ENCODE data around the gene MT1M. TPM values are rescaled to one million over a fixed set of nuclear protein-coding genes. Genes with fewer than 3 reads are reported as not detected.

MT1M gene
- total RNA-seq (2022; extraction: Qiagen RNA extraction; ENCODE audit: low read depth), result not detected in 5 replicates

DNA sequence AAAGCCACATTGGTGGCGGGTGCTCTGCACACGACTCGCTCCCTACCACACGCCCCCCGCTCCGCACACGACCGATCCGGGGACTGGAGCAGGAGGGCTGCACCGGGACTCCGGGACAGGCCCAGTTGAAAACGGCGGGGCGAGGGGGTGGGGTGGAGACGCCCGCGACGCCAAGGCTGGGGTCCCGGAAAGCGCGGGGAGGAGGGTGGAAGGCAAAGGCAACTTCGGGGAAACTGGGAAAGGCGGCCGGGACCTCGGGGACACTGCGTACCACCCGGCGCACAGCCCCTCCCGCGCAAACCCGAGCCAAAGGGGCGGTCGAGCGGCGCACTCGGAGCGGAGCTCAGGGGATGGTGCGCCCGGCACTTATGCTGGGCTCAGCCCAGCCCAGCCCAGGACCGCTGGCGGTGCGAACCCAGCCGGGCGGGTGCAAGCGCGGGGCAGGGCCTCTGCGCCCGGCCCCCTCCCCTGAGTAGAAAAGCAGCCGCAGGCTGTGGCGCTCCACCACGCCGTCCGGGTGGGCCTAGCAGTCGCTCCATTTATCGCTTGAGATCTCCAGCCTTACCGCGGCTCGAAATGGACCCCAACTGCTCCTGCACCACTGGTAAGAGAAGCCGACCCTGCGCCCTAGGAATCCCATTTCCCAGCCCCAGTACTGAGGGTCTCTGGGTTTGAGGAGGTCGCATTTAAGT, at the start of gene MT1M:
Gene MT1M (plus strand): TSS at position 504 of the 692 bp plus-strand sequence. CDS start 73 bp downstream, at position 577.

GRCh38 chr16:56589141-56590039, 43.1 kb upstream of the MT1M start, which contains the start of gene MT3:
MT3 (plus strand) TSS chr16:56589528; CDS start chr16:56589591, 63 bp downstream.

DNA sequence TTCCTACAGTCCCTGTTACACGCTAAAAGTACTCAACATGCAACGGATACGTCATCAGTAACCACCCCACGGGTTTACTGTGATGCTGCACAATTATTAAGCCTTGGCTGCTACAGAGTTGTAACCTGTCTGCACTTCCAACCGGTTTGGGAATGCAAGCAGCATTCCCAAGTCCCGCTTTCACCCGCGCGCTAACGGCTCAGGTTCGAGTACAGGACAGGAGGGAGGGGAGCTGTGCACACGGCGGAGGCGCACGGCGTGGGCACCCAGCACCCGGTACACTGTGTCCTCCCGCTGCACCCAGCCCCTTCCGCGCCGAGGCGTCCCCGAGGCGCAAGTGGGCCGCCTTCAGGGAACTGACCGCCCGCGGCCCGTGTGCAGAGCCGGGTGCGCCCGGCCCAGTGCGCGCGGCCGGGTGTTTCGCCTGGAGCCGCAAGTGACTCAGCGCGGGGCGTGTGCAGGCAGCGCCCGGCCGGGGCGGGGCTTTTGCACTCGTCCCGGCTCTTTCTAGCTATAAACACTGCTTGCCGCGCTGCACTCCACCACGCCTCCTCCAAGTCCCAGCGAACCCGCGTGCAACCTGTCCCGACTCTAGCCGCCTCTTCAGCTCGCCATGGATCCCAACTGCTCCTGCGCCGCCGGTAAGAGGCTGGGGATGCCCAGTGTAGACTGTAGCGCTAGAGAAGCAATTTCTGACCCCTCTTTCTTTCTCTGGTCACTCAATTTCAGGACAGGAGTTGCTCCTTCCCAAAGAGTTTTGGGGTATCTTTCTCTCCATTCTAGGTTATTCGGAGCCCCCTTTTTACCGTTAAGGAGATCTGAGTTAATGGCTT, 24.2 kb upstream of the MT1M start, which contains the start of gene MT2A:
Gene MT2A (plus strand): TSS at position 542 of the 833 bp plus-strand sequence. CDS start 72 bp downstream, at position 614.

GRCh38 chr16:56625140-56625942, 7.1 kb upstream of the MT1M start, which contains the start of gene MT1E:
MT1E (plus strand) TSS chr16:56625781; CDS start chr16:56625852, 71 bp downstream.

DNA sequence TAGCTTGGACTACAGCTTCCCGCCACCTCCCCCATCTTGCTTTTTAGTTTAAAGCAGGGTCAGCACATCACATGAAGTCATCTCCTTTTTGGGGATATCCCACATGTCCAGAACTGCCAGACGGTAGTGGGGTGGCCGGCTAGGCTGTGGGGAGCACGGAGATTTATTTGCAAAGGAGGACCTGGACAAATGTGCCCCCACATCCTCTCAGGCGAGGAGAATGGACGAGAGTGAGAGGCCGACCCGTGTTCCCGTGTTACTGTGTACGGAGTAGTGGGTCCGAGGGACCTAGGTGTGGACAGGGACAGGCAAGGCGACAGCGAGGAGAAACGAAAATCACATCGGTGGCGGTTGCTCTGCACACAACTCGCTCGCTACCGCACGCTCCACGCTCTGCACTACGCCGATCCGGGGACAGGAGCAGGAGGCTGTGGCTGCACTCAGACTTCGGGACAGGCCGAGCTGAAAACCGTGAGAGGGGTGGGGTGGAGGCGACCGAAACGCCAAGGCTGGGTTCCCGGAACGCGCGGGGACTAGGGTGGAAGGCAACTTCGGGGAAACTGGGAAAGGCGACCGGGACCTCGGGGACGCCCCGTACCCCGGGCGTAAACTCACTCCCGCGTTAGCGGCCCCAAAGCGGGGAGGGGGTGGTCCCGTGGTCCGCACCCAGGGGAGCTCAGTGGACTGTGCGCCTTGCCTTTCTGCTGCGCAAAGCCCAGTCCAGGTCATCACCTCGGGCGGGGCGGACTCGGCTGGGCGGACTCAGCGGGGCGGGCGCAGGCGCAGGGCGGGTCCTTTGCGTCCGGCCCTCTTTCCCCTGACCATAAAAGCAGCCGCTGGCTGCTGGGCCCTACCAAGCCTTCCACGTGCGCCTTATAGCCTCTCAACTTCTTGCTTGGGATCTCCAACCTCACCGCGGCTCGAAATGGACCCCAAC, 5.6 kb downstream of the MT1M start, which contains the start of gene MT1A:
Gene MT1A (plus strand): TSS at position 853 of the 937 bp plus-strand sequence. CDS start 73 bp downstream, at position 926.

DNA sequence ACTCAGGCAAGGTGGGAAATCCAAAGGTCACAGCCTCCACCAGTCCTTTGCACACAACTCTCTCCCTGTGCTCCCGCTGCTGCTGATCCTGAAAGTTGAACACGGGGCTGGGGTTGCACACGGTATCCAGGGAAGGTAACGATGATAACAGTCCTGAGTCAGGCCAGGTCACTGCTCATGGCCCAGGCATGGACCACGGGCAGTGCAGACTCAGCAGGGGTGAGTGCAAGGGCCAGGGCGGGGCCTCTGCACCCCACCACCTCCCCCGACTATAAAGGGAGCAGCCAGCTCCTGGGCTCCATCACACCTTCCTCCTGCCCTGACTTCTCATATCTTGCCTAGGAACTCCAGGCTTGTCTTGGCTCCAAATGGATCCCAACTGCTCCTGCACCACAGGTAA, 19.1 kb downstream of the MT1M start, which contains the start of gene MT1B:
Gene MT1B (plus strand): TSS at position 301 of the 400 bp plus-strand sequence. CDS start 68 bp downstream, at position 369.

GRCh38 chr16:56657555-56658326, 25.3 kb downstream of the MT1M start, which contains the start of gene MT1F:
MT1F (plus strand) TSS chr16:56657959; CDS start chr16:56658059, 100 bp downstream.

GRCh38 chr16:56667581-56668571, 35.4 kb downstream of the MT1M start, which contains the start of gene MT1G:
MT1G (minus strand) TSS chr16:56668065; CDS start chr16:56667993, 72 bp downstream.

DNA sequence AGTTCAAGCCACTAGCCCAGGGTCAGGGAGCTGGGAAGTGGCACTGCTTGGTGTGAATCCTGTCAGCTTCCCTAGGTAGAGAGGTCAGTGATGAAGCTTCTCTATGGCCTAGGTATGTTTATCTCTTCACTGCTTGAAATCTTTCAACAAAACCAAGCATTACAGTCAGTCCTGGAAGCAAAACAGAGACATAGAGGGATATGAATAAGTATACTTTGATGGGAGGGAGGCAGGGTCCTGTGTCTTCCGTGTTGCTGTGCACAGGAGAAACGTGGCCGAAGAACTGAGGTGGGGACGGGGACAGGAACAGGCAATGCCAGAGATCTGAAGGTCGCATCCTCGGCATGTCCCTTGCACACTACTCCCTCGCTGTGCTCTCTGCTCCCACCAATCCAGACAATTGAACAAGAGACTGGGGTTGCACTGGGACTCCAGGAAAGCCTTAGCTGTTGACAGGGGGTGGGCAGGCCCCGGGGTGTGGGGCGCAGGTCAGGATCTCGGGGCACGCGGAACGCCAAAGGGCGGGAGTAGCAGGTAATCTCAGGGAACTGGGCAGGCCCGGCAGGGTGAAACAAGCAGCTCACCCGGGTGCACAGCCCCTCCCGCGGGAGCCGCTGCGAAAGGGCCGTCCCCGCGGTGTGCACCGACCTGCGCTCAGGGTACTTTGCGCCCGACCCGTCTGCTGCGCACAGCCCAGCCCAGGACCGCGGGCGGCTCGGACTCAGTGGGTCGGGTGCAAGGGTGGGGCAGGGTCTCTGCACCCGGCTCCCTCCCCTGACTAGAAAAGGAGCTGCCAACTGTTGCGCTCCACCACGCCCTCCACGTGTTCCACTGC, 36.8 kb downstream of the MT1M start, which contains the start of gene MT1H:
Gene MT1H (plus strand): TSS at position 810 of the 835 bp plus-strand sequence. CDS start 71 bp downstream, outside the sequence.

DNA sequence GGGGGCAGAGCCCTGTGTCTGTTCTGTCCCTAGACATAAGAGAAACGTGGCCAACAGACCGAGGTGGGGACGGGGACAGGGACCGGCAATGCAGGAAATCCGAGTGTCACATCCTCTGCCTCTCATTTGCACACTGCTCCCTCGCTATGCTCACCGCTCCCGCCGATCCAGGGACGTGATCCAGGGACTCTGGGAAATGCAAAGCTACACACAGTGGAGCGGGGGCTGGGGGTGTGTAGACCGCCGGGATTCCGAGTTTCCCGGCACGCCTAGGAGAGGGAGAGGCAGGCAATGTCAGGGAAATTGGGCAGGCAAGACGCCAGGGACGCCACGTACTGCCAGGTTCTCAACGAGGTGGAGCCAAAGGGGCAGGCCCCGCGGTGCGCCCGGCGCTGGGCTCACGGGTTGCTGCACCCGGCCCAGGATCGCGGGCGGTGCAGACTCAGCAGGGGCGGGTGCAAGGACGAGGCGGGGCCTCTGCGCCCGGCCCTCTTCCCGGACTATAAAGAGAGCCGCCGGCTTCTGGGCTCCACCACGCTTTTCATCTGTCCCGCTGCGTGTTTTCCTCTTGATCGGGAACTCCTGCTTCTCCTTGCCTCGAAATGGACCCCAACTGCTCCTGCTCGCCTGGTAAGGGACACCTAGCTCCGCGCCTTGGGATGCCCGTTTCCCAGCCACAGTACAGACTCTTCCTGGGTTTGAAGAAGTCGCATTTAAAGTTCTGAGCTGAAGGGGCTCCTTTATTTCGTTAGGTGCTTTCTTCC, 49.7 kb downstream of the MT1M start, which contains the start of gene MT1X:
Gene MT1X (plus strand): TSS at position 532 of the 764 bp plus-strand sequence. CDS start 71 bp downstream, at position 603.

Other genes starting within 250 kb of the MT1M start
- gene AMFR, start 207.1 kb upstream of the MT1M start, total RNA-seq (2022; extraction: Qiagen RNA extraction; ENCODE audit: low read depth), result 53.9 to 71.2 TPM (median 63.9 TPM) in 5 replicates
- 105 to 128 TPM (median 110 TPM) in 5 replicates for gene NUDT21, start 181.3 kb upstream of the MT1M start, total RNA-seq (2022; extraction: Qiagen RNA extraction; ENCODE audit: low read depth)
- gene OGFOD1, start 181.1 kb upstream of the MT1M start, total RNA-seq (2022; extraction: Qiagen RNA extraction; ENCODE audit: low read depth), result 58.4 to 100 TPM (median 74.5 TPM) in 5 replicates
- 12.0 to 24.6 TPM (median 19.4 TPM) in 5 replicates for gene BBS2, start 112.6 kb upstream of the MT1M start, total RNA-seq (2022; extraction: Qiagen RNA extraction; ENCODE audit: low read depth)
- gene MT4, start 67.6 kb upstream of the MT1M start, total RNA-seq (2022; extraction: Qiagen RNA extraction; ENCODE audit: low read depth), result not detected in 5 replicates
- gene MT3, start 43.1 kb upstream of the MT1M start, total RNA-seq (2022; extraction: Qiagen RNA extraction; ENCODE audit: low read depth), result 0.40 to 0.54 TPM in 2 of 5 replicates, not detected in the others
- 556 to 952 TPM (median 727 TPM) in 5 replicates for gene MT2A, start 24.1 kb upstream of the MT1M start, total RNA-seq (2022; extraction: Qiagen RNA extraction; ENCODE audit: low read depth)
- 0.95 TPM in 1 of 5 replicates, not detected in the others for gene MT1E, start 6.9 kb upstream of the MT1M start, total RNA-seq (2022; extraction: Qiagen RNA extraction; ENCODE audit: low read depth)
- 17.0 to 21.0 TPM (median 17.8 TPM) in 5 replicates for gene MT1A, start 6.0 kb downstream of the MT1M start, total RNA-seq (2022; extraction: Qiagen RNA extraction; ENCODE audit: low read depth)
- not detected in 5 replicates for gene MT1B, start 19.2 kb downstream of the MT1M start, total RNA-seq (2022; extraction: Qiagen RNA extraction; ENCODE audit: low read depth)
- 10.9 to 16.8 TPM (median 11.8 TPM) in 5 replicates for gene MT1F, start 25.3 kb downstream of the MT1M start, total RNA-seq (2022; extraction: Qiagen RNA extraction; ENCODE audit: low read depth)
- not detected in 5 replicates for gene MT1G, start 35.4 kb downstream of the MT1M start, total RNA-seq (2022; extraction: Qiagen RNA extraction; ENCODE audit: low read depth)
- gene MT1H, start 37.2 kb downstream of the MT1M start, total RNA-seq (2022; extraction: Qiagen RNA extraction; ENCODE audit: low read depth), result not detected in 5 replicates
- 177 to 256 TPM (median 193 TPM) in 5 replicates for gene MT1X, start 49.8 kb downstream of the MT1M start, total RNA-seq (2022; extraction: Qiagen RNA extraction; ENCODE audit: low read depth)
- 85.8 to 103 TPM (median 99.0 TPM) in 5 replicates for gene NUP93, start 97.5 kb downstream of the MT1M start, total RNA-seq (2022; extraction: Qiagen RNA extraction; ENCODE audit: low read depth)
- gene SLC12A3, start 232.5 kb downstream of the MT1M start, total RNA-seq (2022; extraction: Qiagen RNA extraction; ENCODE audit: low read depth), result not detected in 5 replicates

Measured in A549 treated with RU486 at 1 μM for 4 hours (cell line).